Caco-2 (cell line): Measurements from ENCODE around the gene EGFL6. TPM values are rescaled to one million over a fixed set of nuclear protein-coding genes. Genes with fewer than 3 reads are reported as not detected.

Experiments used
- BruUV-seq: library from RNA; stranded (reverse); fragments of 400-500 nt; replicated peaks from 2 replicates; lab custom pipeline; 2021; lab: Mats Ljungman, UMichigan
- CTCF ChIA-PET: fragments of 300-600 bp; sonication (Branson Sonifier 250); formaldehyde crosslinking; loops from one replicate; lab custom pipeline; 2022; ENCODE audit warnings: antibody characterized with exemption; lab: Charles Lee
- POLR2A ChIA-PET: fragments of 300-600 bp; sonication (Branson Sonifier 250); formaldehyde crosslinking; loops from one replicate; lab custom pipeline; 2022; ENCODE audit warnings: antibody characterized with exemption; lab: Charles Lee
- DNase-seq, 2 experiments: peaks; one replicate each; pipeline versions ENCODE4 v3.0.0 to v3.0.0-alpha.2; 2020 to 2022
- H3K27me3 ChIP-seq: replicated peaks from 2 replicates; pipeline ENCODE4 v1.6.0; 2011; ENCODE audit warnings: low read length; ENCODE audit not compliant: control insufficient read depth, insufficient read depth
- H3K36me3 ChIP-seq: 2 replicates; pipeline ENCODE4 v1.5.1; 2011; ENCODE audit warnings: low read length; ENCODE audit not compliant: control insufficient read depth, insufficient read depth
- H3K4me1 ChIP-seq: fragments of 250-450 bp; sonication (Bioruptor Pico); 2 replicates; pipeline ENCODE4 v1.5.1; 2020; ENCODE audit warnings: mild to moderate bottlenecking
- H3K4me3 ChIP-seq: 2 replicates; pipeline ENCODE4 v1.5.1; 2011; ENCODE audit warnings: low read depth, mild to moderate bottlenecking, control low read depth, low read length
- H3K9me3 ChIP-seq: fragments of 250-450 bp; sonication (Bioruptor Pico); 2 replicates; pipeline ENCODE4 v1.5.1; 2020; ENCODE audit warnings: mild to moderate bottlenecking, moderate library complexity
- H3K27ac Mint-ChIP-seq: one replicate; pipeline ENCODE4 v1.8.0; 2022; ENCODE audit warnings: mixed read lengths; ENCODE audit not compliant: unreplicated experiment
- H3K27me3 Mint-ChIP-seq: one replicate; pipeline ENCODE4 v1.8.0; 2022; ENCODE audit warnings: mixed read lengths; ENCODE audit not compliant: insufficient read depth, unreplicated experiment
- H3K36me3 Mint-ChIP-seq: one replicate; pipeline ENCODE4 v1.8.0; 2022; ENCODE audit warnings: mild to moderate bottlenecking, mixed read lengths; ENCODE audit not compliant: insufficient read depth, unreplicated experiment
- H3K4me1 Mint-ChIP-seq: one replicate; pipeline ENCODE4 v1.8.0; 2022; ENCODE audit warnings: low read depth, mixed read lengths; ENCODE audit not compliant: unreplicated experiment
- H3K4me3 Mint-ChIP-seq: one replicate; pipeline ENCODE4 v1.8.0; 2022; ENCODE audit warnings: mild to moderate bottlenecking, moderate library complexity, mixed read lengths; ENCODE audit not compliant: unreplicated experiment
- H3K9me3 Mint-ChIP-seq: one replicate; pipeline ENCODE4 v1.8.0; 2022; ENCODE audit warnings: mixed read lengths; ENCODE audit not compliant: unreplicated experiment
- intact Hi-C: fragments of 100-400 bp; cut with micrococcal nuclease; formaldehyde crosslinking; loops from one replicate; pipeline ENCODE4 v1.10.0; 2022; ENCODE audit not compliant: unreplicated experiment
- total RNA-seq: library from RNA; stranded (reverse); gene quantifications from 2 replicates; pipeline ENCODE4 v1.2.3, GENCODE V29; 2022
- TF ChIP-seq, protein P1 (sequence below), 2 experiments: fragments of 200-600 bp in 1 of 2; IDR thresholded peaks; 1 replicate in 1 of 2; 2 replicates in 1 of 2; pipeline versions ENCODE4 v1.5.1 to v1.8.0; 2011 to 2022; ENCODE audit warnings: antibody characterized with exemption in 1 of 2, control low read depth in 1 of 2, inconsistent platforms in 1 of 2, low read depth in 1 of 2, low read length in 1 of 2, mild to moderate bottlenecking in 1 of 2, moderate library complexity in 1 of 2; ENCODE audit not compliant: insufficient read depth in 1 of 2, severe bottlenecking in 1 of 2, unreplicated experiment in 1 of 2

The EGFL6 gene
- total RNA-seq, 1 experiment from 2014 or later = 0.16 TPM

DNA sequence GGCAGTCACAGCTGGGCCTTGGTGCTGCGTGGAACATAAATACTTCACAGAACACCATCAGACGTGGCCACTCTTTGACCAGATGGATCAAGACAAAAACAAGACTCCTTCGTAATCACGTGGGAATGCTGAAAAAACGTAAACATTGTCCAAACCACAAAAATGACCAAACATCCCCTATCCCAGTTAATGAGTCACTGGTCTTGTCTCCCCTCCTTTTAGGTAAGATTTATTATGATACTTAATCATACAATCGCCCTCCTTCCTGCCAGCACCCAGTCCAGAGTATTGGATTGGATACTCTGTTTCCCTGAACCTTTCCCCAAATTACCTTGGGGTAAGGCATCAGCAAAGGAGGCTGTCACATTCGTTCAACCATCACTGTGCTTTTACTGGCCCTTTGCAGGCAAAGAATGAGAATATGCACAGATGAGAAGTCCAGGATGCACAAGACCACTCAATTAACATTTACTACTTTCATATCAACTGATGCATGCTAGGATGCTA, 82.9 kb downstream of the EGFL6 start:
- H3K4me1 ChIP-seq = no peaks in the 10 kb centered on the region
- peak overlapping the region; percentile 81 for H3K27ac Mint-ChIP-seq
- peak overlapping the region; percentile 80 for H3K4me3 Mint-ChIP-seq
- H3K4me1 Mint-ChIP-seq = no peaks in the 10 kb centered on the region
- no TSS peak for BruUV-seq
- intact Hi-C loops = no loop called here
- no peaks in the 10 kb centered on the region for H3K36me3 ChIP-seq
- H3K27me3 Mint-ChIP-seq = no peaks in the 10 kb centered on the region
- ChIA-PET CTCF (no interaction called here), POLR2A (interaction anchor here (0.6 to 1.1 kb wide), 2 partner anchors 37 to 83 kb away, joined by 4 read pairs; partner anchors contain the start of gene RAB9A)
- H3K36me3 Mint-ChIP-seq = no peaks in the 10 kb centered on the region
- no peaks in the 10 kb centered on the region for H3K9me3 Mint-ChIP-seq
- no peaks in the 10 kb centered on the region for H3K27me3 ChIP-seq
- TF ChIP-seq, protein P1, sequence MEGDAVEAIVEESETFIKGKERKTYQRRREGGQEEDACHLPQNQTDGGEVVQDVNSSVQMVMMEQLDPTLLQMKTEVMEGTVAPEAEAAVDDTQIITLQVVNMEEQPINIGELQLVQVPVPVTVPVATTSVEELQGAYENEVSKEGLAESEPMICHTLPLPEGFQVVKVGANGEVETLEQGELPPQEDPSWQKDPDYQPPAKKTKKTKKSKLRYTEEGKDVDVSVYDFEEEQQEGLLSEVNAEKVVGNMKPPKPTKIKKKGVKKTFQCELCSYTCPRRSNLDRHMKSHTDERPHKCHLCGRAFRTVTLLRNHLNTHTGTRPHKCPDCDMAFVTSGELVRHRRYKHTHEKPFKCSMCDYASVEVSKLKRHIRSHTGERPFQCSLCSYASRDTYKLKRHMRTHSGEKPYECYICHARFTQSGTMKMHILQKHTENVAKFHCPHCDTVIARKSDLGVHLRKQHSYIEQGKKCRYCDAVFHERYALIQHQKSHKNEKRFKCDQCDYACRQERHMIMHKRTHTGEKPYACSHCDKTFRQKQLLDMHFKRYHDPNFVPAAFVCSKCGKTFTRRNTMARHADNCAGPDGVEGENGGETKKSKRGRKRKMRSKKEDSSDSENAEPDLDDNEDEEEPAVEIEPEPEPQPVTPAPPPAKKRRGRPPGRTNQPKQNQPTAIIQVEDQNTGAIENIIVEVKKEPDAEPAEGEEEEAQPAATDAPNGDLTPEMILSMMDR (IDR thresholded peaks at IDR 0.05; ENCODE audit: insufficient read depth in 1 of 2, low read depth in 1 of 2, low read length in 1 of 2, severe bottlenecking in 1 of 2, unreplicated experiment in 1 of 2) = no peak
- no peaks in the 10 kb centered on the region for H3K9me3 ChIP-seq
- no peak for DNase-seq
- peak overlapping the region; percentile 45 for H3K4me3 ChIP-seq

DNA sequence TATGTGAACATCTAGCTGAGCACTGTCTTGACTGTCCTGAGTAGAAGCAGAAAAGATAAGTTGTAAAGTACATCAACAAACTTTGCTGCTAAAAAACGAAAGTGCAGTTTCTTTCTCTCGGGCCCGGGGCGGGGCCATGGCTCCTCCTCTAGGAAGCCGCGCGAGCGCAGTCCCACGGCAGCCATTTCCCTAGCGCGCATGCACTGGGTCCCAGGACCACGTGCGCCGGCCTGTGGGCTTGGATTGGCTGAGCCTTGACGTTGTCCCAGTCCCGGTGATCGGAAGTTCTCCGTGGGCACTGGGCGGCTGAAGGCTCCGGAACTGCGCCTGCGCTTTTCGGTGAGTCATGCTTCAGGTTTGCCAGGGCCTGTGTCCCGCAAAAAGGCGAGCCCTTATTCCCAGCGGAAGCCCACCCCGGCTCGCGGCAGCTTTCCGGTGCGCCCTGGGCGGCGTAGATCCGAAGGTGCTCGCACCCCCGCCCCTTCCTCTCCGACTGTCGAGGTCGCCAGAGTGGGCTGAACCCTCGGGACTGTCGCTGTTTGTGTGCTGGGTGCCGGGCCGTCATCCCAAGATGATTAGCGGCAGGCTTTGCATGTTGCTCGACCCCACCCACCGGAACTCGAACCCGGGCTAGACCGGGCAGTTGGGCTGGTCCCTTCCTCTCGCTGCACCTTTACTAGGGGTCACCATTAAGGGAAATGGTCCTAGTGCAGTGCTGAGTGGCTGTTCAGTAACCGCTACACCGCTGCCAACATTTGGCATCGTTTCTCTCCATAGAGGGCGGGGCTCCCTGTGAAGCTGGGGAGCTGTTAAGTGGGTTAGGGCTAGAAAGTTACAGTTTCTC, 83.7 kb downstream of the EGFL6 start, which contains the start of gene TCEANC:
TSS of gene TCEANC (plus strand) at position 292 of the 844 bp plus-strand sequence. CDS start 9,368 bp downstream, outside the sequence.
- POLR2A ChIA-PET = interaction anchor here (0.6 to 1.1 kb wide), 2 partner anchors 36 to 82 kb away, joined by 4 read pairs; partner anchors contain the start of gene RAB9A
- H3K4me3 ChIP-seq = peak within 1 kb of the TSS; percentile 61
- DNase-seq = peak; percentile 92 to 94
- no peaks in the 10 kb centered on the region for H3K9me3 ChIP-seq
- CTCF ChIA-PET = no interaction called here
- H3K4me1 Mint-ChIP-seq = no peaks in the 10 kb centered on the region
- no peaks in the 10 kb centered on the region for H3K36me3 Mint-ChIP-seq
- no peaks in the 10 kb centered on the region for H3K9me3 Mint-ChIP-seq
- no peaks in the 10 kb centered on the region for H3K4me1 ChIP-seq
- peak within 1 kb of the TSS; percentile 80 for H3K4me3 Mint-ChIP-seq
- intact Hi-C loops = no loop called here
- TF ChIP-seq, protein P1 (IDR thresholded peaks at IDR 0.05; ENCODE audit: insufficient read depth in 1 of 2, low read depth in 1 of 2, low read length in 1 of 2, severe bottlenecking in 1 of 2, unreplicated experiment in 1 of 2) = no peak
- TSS peak; percentile 75 for BruUV-seq
- H3K27me3 ChIP-seq = no peaks in the 10 kb centered on the region
- no peaks in the 10 kb centered on the region for H3K36me3 ChIP-seq
- H3K27ac Mint-ChIP-seq = peak within 1 kb of the TSS; percentile 81
- H3K27me3 Mint-ChIP-seq = no peaks in the 10 kb centered on the region

DNA sequence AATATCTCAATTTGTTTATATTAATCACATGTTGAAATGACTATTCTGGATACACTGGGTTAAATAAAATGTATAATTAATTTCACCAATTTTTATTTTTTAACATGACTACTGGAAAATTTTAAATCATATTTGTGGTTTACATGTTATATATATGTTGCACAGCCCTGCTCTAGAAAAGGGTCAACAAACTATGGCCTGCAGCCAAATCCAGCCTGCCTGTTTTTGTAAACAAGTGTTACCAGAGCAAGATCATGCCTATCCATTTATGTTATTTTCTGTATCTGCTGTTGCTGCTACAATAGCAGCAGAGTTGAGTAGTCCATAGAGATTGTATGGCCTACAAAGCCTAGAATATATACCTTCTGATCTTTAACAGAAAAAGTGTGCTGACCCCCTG, 84.7 kb downstream of the EGFL6 start:
- POLR2A ChIA-PET = no interaction called here
- TF ChIP-seq, protein P1 (IDR thresholded peaks at IDR 0.05; ENCODE audit: insufficient read depth in 1 of 2, low read depth in 1 of 2, low read length in 1 of 2, severe bottlenecking in 1 of 2, unreplicated experiment in 1 of 2) = no peak
- BruUV-seq = no TSS peak
- no peaks in the 10 kb centered on the region for H3K4me1 Mint-ChIP-seq
- no peaks in the 10 kb centered on the region for H3K27me3 Mint-ChIP-seq
- no peak for DNase-seq
- H3K27me3 ChIP-seq = no peaks in the 10 kb centered on the region
- no peak overlapping the region for H3K4me3 Mint-ChIP-seq
- H3K36me3 Mint-ChIP-seq = no peaks in the 10 kb centered on the region
- H3K9me3 ChIP-seq = no peaks in the 10 kb centered on the region
- H3K9me3 Mint-ChIP-seq = no peaks in the 10 kb centered on the region
- H3K4me1 ChIP-seq = peaks cover 5% of the 10 kb centered on the region
- H3K36me3 ChIP-seq = no peaks in the 10 kb centered on the region
- intact Hi-C loops = no loop called here
- peak overlapping the region; percentile 61 for H3K4me3 ChIP-seq
- H3K27ac Mint-ChIP-seq = no peak overlapping the region
- CTCF ChIA-PET = no interaction called here
